ENCODE data around the gene TBC1D22A.

Gene TBC1D22A

GRCh38 chr22:47176026-47176389 lies 413.6 kb downstream of the TBC1D22A start:
- no peak for TF ChIP-seq CTCF (IDR thresholded peaks at IDR 0.05; ENCODE audit: low read length, missing control alignments)
- H3K4me3 ChIP-seq (replicated peaks; ENCODE audit: low read depth, low read length) = no peak overlapping the region
- DNase-seq (ENCODE audit: low read depth) = no peak

- no peak for DNase-seq (ENCODE audit: low read depth)
- TF ChIP-seq CTCF (IDR thresholded peaks at IDR 0.05; ENCODE audit: low read length, missing control alignments) = no peak
- H3K4me3 ChIP-seq (replicated peaks; ENCODE audit: low read depth, low read length) = no peak overlapping the region
Observed at GRCh38 chr22:47176573-47177333, 414.3 kb downstream of the TBC1D22A start.

GRCh38 chr22:47177334-47177815 lies 414.9 kb downstream of the TBC1D22A start:
- no peak for TF ChIP-seq CTCF (IDR thresholded peaks at IDR 0.05; ENCODE audit: low read length, missing control alignments)
- no peak overlapping the region for H3K4me3 ChIP-seq (replicated peaks; ENCODE audit: low read depth, low read length)
- DNase-seq (ENCODE audit: low read depth) = no peak

- no peak for TF ChIP-seq CTCF (IDR thresholded peaks at IDR 0.05; ENCODE audit: low read length, missing control alignments)
- H3K4me3 ChIP-seq (replicated peaks; ENCODE audit: low read depth, low read length) = no peak overlapping the region
- DNase-seq (ENCODE audit: low read depth) = no peak
Observed at GRCh38 chr22:47178339-47178738, 415.9 kb downstream of the TBC1D22A start.

GRCh38 chr22:47180796-47181195 lies 418.3 kb downstream of the TBC1D22A start:
- no peak for TF ChIP-seq CTCF (IDR thresholded peaks at IDR 0.05; ENCODE audit: low read length, missing control alignments)
- no peak overlapping the region for H3K4me3 ChIP-seq (replicated peaks; ENCODE audit: low read depth, low read length)
- DNase-seq (ENCODE audit: low read depth) = no peak

- H3K4me3 ChIP-seq (replicated peaks; ENCODE audit: low read depth, low read length) = no peak overlapping the region
- TF ChIP-seq CTCF (IDR thresholded peaks at IDR 0.05; ENCODE audit: low read length, missing control alignments) = no peak
- DNase-seq (ENCODE audit: low read depth) = no peak
Observed at GRCh38 chr22:47187176-47187957, 424.9 kb downstream of the TBC1D22A start.
